DMS114 treated with DMSO at 0.1 percent for 48 hours (cell line): ENCODE data around the gene SPRYD3.
"Not testable (repeated sequence)": the region's sequence is repeated elsewhere in the genome, so short reads cannot be mapped to it uniquely, and the experiment has no call there.

Experiments used
- DNase-seq: peaks from one replicate; lab custom pipeline; 2025; ENCODE audit not compliant: unreplicated experiment; lab: John Stamatoyannopoulos, UW

The SPRYD3 gene

DNA sequence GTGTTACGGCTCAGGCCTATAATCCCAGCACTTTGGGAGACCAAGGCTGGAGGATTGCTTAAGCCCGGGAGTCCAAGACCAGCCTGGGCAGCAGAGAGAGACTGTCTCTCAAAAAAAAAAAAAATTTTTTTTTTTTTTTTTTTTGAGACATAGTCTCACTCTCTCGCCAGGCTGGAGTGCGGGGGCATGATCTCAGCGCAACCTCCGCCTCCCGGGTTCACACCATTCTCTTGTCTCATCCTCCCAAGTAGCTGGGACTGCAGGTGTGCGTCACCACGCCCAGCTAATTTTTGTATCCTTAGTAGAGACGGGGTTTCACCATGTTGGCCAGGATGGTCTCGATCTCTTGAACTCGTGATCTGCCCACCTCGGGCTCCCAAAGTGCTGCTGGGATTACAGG is 52.2 kb downstream of the SPRYD3 start:
- not testable (repeated sequence) for DNase-seq

GRCh38 chr12:53025250-53025649 is 53.9 kb downstream of the SPRYD3 start:
- DNase-seq: no peak

DNA sequence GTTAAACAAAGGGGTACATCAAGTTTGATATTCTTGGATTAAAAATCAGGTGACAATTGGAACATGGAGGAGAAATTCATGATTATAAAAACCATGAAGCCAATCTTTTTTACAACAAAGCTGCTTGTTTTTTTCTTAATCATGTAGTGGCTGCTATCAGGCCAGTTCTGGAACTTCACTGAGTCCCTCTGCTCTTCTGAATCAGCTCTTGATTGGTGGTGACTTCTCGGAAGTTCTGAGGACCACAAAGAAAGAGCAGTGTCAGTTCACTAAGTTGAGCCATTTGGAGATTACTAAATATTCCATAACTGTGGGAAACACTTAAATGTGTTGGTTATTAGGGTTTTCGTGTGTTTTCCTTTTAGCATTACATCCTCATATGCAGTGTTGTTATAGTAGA is 64.5 kb downstream of the SPRYD3 start:
- no peak for DNase-seq
